T47D (cell line): ENCODE measurements around the gene DCLRE1B.
"Not testable (repeated sequence)": the region's sequence is repeated elsewhere in the genome, so short reads cannot be mapped to it uniquely, and the experiment has no call there.

Experiments
- DNase-seq, 2 experiments: peaks; one replicate each; pipeline versions ENCODE4 v3.0.0 to v3.0.0-alpha.2; 2011 to 2012; ENCODE audit warnings: low read depth in 1 of 2, low spot score in 1 of 2
- JUND ChIP-seq: IDR thresholded peaks from 2 replicates; pipeline ENCODE4 v1.6.1; 2012; ENCODE audit warnings: low read depth
- in situ Hi-C: cut with HindIII; loops from 2 replicates; pipeline ENCODE4 v1.10.0; 2016; ENCODE audit warnings: low sequenced_read_pairs, low pct_unique_long_range_greater_than_20kb

The DCLRE1B gene

DNA sequence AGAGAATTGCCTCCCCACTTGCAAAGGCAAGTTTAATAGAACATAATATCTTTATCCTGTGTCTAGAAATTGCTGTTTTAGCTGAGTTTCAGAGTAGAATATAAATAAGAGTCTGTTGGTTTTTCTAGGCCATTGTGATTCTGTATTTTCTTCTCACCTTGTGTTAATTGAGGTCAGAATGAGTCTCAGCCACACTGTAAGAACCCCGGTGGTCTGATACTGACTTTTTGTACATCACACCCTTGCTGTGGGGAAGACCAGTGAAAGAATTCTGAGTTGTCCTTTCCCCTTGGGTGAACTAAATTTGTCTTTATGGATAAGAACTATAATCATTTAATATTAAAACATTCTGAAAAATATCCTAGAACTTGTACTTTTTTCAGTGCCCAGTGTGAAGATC lies 30.8 kb downstream of the DCLRE1B start:
- no peak for TF ChIP-seq JUND
- in situ Hi-C loops = no loop called here
- no peak for DNase-seq

DNA sequence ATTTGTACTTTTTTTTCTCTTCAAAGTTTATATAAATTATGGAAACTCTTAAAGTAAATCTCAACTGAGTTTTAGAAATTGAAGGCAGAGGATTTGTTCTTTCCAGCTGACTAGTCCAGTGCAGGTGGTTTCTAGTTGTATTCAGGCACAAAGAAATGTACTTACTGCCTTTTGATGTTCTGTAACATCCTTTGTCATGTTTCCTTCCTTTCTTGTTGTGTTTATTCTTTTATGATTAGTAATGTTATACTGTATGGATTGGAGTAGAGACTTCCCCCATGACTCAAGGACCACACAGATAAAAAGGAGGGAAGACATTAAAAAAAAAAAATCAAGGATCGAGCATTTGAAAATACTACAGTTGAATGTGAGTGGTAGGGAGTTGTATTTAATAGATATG lies 32.0 kb downstream of the DCLRE1B start:
- in situ Hi-C loops = no loop called here
- TF ChIP-seq JUND = no peak
- DNase-seq = no peak

DNA sequence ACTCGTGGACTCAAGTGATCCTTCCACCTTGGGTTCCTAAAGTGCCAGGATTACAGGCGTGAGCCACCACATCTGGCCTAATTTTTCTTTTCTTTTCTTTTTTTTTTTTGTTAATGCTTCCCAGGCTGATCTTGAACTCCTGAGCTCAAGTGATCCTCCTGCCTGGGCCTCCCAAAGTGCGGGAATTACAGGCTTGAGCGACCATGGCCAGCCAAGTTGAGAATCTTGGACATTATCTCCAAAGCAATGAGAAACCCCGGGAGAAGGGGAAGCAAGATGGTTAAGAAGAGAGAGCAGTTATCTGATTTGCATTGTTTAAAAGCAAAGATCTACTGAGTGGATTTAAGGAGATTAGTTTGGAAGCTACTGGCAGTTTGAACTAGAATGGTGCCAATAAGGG lies 33.1 kb downstream of the DCLRE1B start:
- no peak for DNase-seq
- TF ChIP-seq JUND = no peak
- in situ Hi-C loops = no loop called here

DNA sequence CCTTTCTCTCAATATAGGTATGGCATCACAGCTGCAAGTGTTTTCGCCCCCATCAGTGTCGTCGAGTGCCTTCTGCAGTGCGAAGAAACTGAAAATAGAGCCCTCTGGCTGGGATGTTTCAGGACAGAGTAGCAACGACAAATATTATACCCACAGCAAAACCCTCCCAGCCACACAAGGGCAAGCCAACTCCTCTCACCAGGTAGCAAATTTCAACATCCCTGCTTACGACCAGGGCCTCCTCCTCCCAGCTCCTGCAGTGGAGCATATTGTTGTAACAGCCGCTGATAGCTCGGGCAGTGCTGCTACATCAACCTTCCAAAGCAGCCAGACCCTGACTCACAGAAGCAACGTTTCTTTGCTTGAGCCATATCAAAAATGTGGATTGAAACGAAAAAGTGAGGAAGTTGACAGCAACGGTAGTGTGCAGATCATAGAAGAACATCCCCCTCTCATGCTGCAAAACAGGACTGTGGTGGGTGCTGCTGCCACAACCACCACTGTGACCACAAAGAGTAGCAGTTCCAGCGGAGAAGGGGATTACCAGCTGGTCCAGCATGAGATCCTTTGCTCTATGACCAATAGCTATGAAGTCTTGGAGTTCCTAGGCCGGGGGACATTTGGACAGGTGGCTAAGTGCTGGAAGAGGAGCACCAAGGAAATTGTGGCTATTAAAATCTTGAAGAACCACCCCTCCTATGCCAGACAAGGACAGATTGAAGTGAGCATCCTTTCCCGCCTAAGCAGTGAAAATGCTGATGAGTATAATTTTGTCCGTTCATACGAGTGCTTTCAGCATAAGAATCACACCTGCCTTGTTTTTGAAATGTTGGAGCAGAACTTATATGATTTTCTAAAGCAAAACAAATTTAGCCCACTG lies 35.5 kb downstream of the DCLRE1B start:
- no peak for DNase-seq
- in situ Hi-C loops = no loop called here
- TF ChIP-seq JUND = no peak

DNA sequence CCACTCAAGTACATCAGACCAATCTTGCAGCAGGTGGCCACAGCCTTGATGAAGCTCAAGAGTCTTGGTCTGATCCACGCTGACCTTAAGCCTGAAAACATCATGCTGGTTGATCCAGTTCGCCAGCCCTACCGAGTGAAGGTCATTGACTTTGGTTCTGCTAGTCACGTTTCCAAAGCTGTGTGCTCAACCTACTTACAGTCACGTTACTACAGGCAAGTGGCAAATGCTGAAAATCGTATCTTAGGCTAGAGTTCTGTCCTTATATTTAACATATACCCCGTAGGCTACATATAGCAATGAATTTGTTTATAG lies 36.1 kb downstream of the DCLRE1B start:
- no peak for TF ChIP-seq JUND
- in situ Hi-C loops = no loop called here
- no peak for DNase-seq

DNA sequence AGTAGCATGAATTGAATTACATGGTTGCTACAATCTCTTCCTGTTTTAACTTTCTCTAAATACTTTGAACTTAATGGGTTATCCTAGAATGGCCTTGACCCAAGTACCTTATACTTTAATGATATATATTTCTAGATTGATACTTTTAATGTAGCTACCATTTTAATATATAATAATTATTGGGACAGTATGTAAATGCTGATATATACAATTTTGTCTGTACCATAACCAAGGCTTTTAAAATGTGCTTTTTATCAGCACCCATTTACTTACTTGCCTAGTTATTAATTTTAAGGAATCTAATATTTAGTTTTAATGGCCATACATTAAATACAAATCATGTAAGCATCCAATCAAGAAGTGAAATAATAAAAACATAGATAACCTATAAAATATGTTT lies 37.4 kb downstream of the DCLRE1B start:
- in situ Hi-C loops = no loop called here
- TF ChIP-seq JUND = no peak
- no peak for DNase-seq

DNA sequence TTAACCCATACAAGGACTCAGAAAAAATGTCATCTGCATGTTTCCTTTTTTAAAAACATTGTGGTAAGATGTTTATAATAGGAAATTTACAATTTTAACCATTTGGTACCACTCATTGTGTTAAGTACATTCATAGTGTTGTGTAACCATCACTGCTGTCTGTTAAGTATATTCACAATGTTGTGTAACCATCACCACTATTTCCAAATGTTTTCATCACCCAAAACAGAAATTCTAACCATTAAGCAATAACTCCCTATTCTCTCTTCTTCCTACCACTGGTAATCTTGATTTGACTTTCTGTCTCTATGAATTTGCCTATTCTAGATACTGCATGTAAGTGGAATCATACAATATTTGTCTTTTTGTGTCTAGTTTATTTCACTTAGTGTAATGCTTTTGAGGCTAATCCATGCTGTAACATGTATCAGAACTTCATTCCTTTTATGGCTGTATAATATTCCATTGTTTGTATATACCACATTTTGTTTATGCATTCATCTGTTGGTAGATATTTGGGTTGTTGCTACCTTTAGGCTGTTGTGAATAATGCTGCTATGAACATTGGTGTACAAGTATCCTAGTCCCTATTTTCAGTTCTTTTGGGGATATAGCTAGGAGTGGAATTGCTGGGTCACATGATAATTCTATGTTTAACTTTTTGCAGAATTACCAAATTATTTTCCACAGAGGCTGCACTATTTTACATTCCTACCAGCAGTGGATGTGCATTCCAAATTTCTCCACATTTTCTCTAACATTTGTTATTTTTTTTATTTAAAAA lies 38.1 kb downstream of the DCLRE1B start:
- in situ Hi-C loops = no loop called here
- no peak for TF ChIP-seq JUND
- DNase-seq = no peak

DNA sequence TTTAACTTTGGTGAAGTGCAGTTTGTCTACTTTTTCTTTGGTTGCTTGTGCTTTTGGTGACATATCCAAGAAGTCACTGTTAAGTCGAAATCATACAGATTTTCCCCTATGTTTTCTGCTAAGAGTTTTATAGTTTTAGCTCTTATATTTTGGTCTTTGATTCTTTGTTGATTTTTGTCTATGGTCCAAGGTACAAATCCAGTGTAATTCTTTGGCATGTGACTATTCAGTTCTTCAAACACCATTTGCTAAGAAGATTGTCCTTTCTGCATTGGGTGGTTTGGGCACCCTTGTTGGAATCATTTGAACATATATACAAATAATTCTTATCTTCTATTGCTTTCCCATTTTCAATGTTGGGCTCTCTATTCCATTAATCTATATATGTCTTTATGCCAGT lies 40.2 kb downstream of the DCLRE1B start:
- in situ Hi-C loops = no loop called here
- no peak for TF ChIP-seq JUND
- DNase-seq = no peak

DNA sequence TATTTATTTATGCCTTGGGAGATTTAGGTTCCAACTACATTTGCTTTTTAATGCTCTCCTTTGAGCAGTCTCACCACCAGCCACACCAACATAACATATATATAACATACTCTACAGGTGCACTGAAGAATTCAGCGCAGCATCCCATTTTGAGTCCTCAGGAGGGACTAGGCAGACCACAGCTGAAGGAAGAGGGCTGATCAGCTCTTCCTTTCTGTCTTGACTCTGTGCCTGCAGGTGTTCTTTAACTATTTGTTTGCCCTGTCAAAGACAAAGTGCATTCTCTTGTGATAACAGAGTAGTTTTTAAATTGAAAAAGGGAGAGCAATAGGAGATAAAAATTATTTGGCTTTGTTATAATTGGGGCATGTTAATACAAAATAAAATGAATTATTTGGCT lies 41.0 kb downstream of the DCLRE1B start:
- TF ChIP-seq JUND = no peak
- in situ Hi-C loops = no loop called here
- no peak for DNase-seq

DNA sequence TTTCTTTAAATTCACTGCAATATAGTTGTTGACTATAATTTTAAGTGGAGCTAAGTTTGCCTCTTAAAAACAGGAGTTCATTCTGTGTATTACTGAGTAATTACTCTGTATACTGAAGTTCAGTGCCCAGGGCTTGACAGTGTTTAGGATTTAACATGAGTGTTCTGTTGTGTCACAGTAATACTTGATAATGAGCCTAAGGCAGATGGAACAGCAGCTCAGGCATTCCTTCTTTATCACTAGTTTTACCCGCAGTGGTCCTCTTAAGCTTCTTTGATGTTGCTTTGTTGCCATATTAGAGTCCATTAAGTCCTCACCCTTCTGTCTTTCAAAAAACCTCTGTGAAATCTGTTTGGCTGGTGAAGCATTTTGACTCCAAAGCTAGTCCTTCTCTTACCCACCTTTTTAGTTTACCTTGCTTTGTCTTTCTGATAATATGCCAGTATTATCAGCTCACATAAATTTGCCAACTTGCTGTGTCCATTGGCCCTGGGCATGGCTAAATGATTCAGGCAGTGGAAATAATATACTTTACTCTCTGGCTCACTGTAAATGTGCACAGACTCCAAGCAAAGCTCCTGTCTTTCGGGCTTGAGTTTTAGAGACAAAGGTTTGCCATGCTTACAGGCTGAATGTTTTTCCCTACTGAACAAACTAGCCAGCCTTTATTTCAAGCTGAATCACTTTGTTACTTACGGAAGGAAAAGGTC lies 41.7 kb downstream of the DCLRE1B start:
- no peak for DNase-seq
- in situ Hi-C loops = no loop called here
- TF ChIP-seq JUND = no peak

DNA sequence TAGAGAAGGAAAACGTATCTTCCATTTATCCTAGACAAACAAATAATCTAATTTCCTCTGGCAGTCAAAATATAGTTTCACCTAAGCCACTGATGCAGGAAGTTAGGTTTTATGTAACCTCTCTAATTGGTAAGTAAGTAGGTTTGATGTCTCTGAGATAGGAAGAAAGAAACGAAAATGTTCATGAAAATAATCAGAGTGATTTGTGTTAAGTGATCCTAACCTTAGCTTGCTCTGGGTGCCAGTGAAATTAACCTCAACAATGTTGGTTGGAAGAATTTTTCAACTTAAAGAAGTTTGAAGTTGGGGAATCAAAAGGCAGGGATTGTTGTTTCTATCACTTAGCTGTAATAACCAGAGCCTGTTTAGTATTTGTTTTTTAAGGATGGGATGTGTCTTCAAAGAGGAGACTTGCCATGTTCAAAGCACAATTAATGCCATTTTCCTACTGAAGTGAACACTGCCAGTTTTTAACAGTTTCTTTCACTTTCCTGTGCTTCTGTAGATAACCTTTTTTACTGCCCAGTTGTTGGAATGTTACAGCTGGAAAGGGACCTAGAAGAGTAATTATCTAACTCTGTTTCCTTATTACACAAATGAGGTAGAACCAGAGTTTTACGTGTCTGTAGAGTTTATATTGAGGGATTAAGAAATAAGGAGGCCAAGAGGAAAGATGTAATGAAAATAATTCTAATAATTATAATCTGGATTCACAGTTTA lies 42.4 kb downstream of the DCLRE1B start:
- TF ChIP-seq JUND = no peak
- DNase-seq = no peak
- in situ Hi-C loops = no loop called here

DNA sequence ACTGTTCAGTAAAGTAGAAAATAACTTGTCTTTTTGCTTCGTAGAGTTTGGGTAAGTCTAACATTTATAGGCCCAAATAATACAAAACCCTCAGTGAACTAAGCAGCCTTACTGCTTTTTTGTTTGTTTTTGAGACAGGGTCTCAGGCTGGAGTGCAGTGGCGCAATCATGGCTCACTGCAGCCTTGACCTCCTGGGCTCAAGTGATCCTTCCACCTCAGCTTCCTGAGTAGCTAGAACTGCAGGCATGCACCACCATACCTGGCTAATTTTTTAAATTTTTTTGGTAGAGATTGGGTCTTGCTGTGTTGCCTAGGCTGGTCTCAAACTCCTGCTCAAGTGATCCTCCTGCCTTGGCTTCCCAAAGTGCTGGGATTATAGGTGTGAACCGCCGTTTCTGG lies 43.0 kb downstream of the DCLRE1B start:
- DNase-seq, in situ Hi-C loops: not testable (repeated sequence)
